Ovary (tissue), 9 donors: ENCODE results near the gene MRTFA. TPM values are rescaled to one million over a fixed set of nuclear protein-coding genes. Genes with fewer than 3 reads are reported as not detected.
"Not testable (repeated sequence)": the region's sequence is repeated elsewhere in the genome, so short reads cannot be mapped to it uniquely, and the experiment has no call there.

Experiments used
- DNase-seq, 5 donors: peaks; one replicate each; pipeline ENCODE4 v3.0.0-alpha.2; 2019 to 2020
- H3K27ac ChIP-seq, 2 donors: fragments of 200-600 bp; one replicate each; pipeline versions ENCODE4 v1.5.1 to v1.8.0; 2019 to 2022
- H3K27me3 ChIP-seq: fragments of 200-600 bp; one replicate; pipeline ENCODE4 v1.8.0; 2022
- H3K36me3 ChIP-seq: fragments of 200-600 bp; sonication (generic); one replicate; pipeline ENCODE4 v1.5.1; 2019
- H3K4me1 ChIP-seq: one replicate; pipeline ENCODE4 v1.8.1; 2013; ENCODE audit warnings: mild to moderate bottlenecking, moderate library complexity; ENCODE audit not compliant: insufficient read depth
- H3K4me3 ChIP-seq: fragments of 200-600 bp; sonication (generic); one replicate; pipeline ENCODE4 v1.5.1; 2017
- H3K9me3 ChIP-seq, 2 donors: fragments of 200-600 bp in 1 of 2; sonication (generic) in 1 of 2; one replicate each; pipeline versions ENCODE4 v1.5.1 to v1.8.1; 2013 to 2019; ENCODE audit warnings: mild to moderate bottlenecking in 1 of 2, moderate library complexity in 1 of 2
- EP300 ChIP-seq: sonication (generic); formaldehyde crosslinking; IDR thresholded peaks from one replicate; pipeline ENCODE4 v1.6.1; 2017; ENCODE audit warnings: antibody characterized with exemption
- POLR2A ChIP-seq: fragments of 450-650 bp; IDR thresholded peaks from one replicate; pipeline ENCODE4 v1.6.1; 2017; ENCODE audit warnings: antibody characterized with exemption, mild to moderate bottlenecking, moderate library complexity
- WGBS, 3 donors: extraction: QIAGEN DNeasy Blood & Tissue Kit in 1 of 3; methylation state at CpG; one replicate each; pipeline versions ENCODE4 v1.1.5 to v1.1.7; 2013 to 2017; 5-methylcytosine and 5-hydroxymethylcytosine counted together
- intact Hi-C, 4 donors: fragments of 100-400 bp; cut with DNase I; formaldehyde crosslinking; loops; one replicate each; pipeline versions ENCODE4 v1.11.0 to v1.15.1; 2022 to 2023
- polyA plus RNA-seq, 2 donors: library from polyadenylated mRNA; stranded (reverse); fragments of 200-250 nt in 1 of 2; fragments of 350-450 nt in 1 of 2; fragmentation: Illumina TruSeq in 1 of 2; extraction: RNeasy Lipid Tissue Mini Kit (QIAGEN cat#74804) in 1 of 2; gene quantifications; one replicate each; pipeline ENCODE4 v1.2.3, GENCODE V29; 2013 to 2014
- total RNA-seq, 7 donors: library from RNA; depleted of rRNA in 2 of 7; stranded (reverse); fragments of >200 nt in 2 of 7; fragmentation: NEBNext Ultra II Directional in 3 of 7; extraction: Animal tissue kit (Norgen Biotek cat#: 25700) in 3 of 7; gene quantifications; one replicate each; pipeline versions ENCODE4 v1.1.0 to v1.2.4, GENCODE V29; 2016 to 2023
- TF ChIP-seq, protein P1 (sequence below), 3 donors: fragments of 450-650 bp in 2 of 3; fragments of 200-600 bp in 1 of 3; IDR thresholded peaks; one replicate each; pipeline versions ENCODE4 v1.5.1 to v1.8.0; 2016 to 2022; ENCODE audit warnings: antibody characterized with exemption in 3 of 3, mild to moderate bottlenecking in 1 of 3
- donor health status: DM: no; HTN: no; CAD: no; lungs with moderate emphysema.
- donor health status: DM: no; HTN: no; CAD: no.
- donor health status: Bipolar disorder and iron deficiency.
- donor health status: DM: yes; HTN: yes; CAD: no.
- donor health status: DM: no; HTN: no; CAD: no.
- donor health status: DM: yes; HTN: yes; CAD: no.

Gene MRTFA
- total and polyA plus RNA-seq, 9 donors, result 15.4 to 59.7 (median 54.9) TPM

DNA sequence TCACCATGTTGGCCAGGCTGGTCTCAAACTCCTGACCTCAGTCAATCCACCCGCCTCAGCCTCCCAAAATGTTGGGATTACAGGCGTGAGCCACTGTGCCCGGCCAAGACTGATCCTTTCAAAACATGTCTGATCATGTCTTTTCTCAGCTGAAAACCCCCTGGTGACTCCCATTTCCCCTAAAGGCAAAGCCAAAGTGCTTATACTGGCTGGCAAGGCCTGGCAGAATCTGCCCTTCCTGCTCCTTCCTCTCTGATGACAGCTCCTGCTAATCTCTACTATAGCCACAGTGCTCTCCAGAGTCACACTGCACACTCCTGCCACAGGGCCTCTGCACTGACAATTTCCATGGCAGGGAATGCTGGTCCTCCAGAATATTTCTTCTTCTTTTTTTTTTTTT lies 40.1 kb upstream of the MRTFA start:
- TF ChIP-seq POLR2A (no peak), EP300 (no peak)
- TF ChIP-seq, protein P1, sequence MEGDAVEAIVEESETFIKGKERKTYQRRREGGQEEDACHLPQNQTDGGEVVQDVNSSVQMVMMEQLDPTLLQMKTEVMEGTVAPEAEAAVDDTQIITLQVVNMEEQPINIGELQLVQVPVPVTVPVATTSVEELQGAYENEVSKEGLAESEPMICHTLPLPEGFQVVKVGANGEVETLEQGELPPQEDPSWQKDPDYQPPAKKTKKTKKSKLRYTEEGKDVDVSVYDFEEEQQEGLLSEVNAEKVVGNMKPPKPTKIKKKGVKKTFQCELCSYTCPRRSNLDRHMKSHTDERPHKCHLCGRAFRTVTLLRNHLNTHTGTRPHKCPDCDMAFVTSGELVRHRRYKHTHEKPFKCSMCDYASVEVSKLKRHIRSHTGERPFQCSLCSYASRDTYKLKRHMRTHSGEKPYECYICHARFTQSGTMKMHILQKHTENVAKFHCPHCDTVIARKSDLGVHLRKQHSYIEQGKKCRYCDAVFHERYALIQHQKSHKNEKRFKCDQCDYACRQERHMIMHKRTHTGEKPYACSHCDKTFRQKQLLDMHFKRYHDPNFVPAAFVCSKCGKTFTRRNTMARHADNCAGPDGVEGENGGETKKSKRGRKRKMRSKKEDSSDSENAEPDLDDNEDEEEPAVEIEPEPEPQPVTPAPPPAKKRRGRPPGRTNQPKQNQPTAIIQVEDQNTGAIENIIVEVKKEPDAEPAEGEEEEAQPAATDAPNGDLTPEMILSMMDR (IDR thresholded peaks at IDR 0.05), result no peak
- Histone ChIP-seq H3K9me3 (no peaks in the 10 kb centered on the region), H3K27me3 (no peaks in the 10 kb centered on the region), H3K36me3 (no peaks in the 10 kb centered on the region), H3K4me3 (no peak overlapping the region), H3K4me1 (peaks cover 10% of the 10 kb centered on the region), H3K27ac (no peak overlapping the region)
- no peak for DNase-seq
- intact Hi-C loops, result no loop called here
- WGBS, 3 donors, result 92 to 100% (median 95%) methylated on average over 3 of the region's 3 CpGs

DNA sequence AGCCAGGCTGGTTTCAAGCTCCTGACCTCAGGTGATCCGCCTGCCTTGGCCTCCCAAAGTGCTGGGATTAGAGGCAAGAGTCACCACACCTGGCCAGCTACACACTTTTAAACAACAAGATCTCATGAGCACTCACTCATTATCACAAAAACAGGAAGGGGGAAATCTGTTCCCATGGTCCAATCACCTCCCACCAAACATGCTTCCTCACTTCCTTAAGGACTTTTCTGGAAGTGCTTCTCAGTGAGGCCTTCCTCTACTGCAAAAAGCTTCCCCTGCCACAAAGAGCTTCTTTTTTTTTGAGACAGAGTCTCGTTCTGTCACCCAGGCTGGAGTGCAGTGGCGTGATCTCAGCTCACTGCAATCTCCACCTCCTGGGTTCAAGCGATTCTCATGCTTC lies 39.6 kb upstream of the MRTFA start:
- intact Hi-C loops, DNase-seq: not testable (repeated sequence)
- WGBS, 3 donors, result 93 to 96% (median 93%) methylated on average over 4 of the region's 4 CpGs

DNA sequence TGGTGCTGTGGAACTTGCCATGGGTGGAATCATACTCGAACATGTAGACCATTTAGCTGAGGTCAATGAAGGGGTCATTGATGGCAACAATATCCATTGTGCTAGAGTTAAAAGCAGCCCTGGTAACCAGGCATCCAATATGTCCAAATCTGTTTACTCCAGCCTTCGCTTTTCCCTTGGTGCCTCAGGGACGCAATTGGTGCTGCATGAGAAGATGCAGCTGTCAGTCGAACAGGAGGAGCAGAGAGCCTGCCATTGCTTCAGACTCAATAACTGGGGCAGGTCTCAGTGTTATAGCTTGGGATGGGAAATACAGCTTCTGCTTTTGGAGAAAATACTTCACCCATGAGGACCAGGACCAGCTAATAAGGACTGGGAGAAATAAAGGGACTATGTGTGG lies 37.8 kb upstream of the MRTFA start:
- Histone ChIP-seq H3K9me3 (no peaks in the 10 kb centered on the region), H3K27ac (no peak overlapping the region), H3K4me3 (no peak overlapping the region), H3K4me1 (peaks cover 2% of the 10 kb centered on the region), H3K36me3 (no peaks in the 10 kb centered on the region), H3K27me3 (no peaks in the 10 kb centered on the region)
- TF ChIP-seq EP300, result no peak
- TF ChIP-seq, protein P1 (IDR thresholded peaks at IDR 0.05), result no peak
- TF ChIP-seq POLR2A, result no peak
- WGBS, 3 donors, result 86 to 91% (median 88%) methylated on average over 4 of the region's 4 CpGs
- no peak for DNase-seq
- intact Hi-C loops, result no loop called here

More for the DNA sequence above, 39.6 kb upstream of the MRTFA start:
- H3K27me3 ChIP-seq, H3K36me3 ChIP-seq, H3K27ac ChIP-seq, H3K4me3 ChIP-seq, H3K9me3 ChIP-seq: not testable (repeated sequence)
- peaks cover 10% of the 10 kb centered on the region for H3K4me1 ChIP-seq

DNA sequence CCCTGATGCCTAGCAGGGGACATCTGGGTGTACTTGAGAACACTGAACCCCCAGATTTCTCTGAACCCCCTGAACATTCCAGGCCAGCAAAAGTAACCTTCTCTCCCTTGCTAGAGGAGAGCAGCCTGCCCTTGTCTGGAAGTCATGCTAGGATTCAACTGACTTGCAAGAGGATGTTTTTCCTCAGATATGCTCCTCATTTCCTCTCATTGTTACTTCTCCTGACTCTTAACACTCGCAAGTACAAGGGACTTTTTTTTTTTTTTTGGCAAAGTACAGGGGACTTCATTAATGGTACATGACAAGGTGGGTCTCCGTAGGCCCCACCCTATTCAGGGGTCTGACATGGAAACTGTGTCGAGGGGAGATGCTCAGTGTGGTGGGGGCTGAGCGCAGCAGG lies 36.5 kb upstream of the MRTFA start:
- Histone ChIP-seq H3K9me3 (no peaks in the 10 kb centered on the region), H3K27me3 (no peaks in the 10 kb centered on the region), H3K27ac (no peak overlapping the region), H3K36me3 (no peaks in the 10 kb centered on the region), H3K4me3 (no peak overlapping the region), H3K4me1 (no peaks in the 10 kb centered on the region)
- WGBS, 3 donors, result 93 to 95% (median 93%) methylated on average over 4 of the region's 4 CpGs
- intact Hi-C loops, result no loop called here
- TF ChIP-seq POLR2A (no peak), EP300 (no peak)
- TF ChIP-seq, protein P1 (IDR thresholded peaks at IDR 0.05), result no peak
- DNase-seq, result no peak

DNA sequence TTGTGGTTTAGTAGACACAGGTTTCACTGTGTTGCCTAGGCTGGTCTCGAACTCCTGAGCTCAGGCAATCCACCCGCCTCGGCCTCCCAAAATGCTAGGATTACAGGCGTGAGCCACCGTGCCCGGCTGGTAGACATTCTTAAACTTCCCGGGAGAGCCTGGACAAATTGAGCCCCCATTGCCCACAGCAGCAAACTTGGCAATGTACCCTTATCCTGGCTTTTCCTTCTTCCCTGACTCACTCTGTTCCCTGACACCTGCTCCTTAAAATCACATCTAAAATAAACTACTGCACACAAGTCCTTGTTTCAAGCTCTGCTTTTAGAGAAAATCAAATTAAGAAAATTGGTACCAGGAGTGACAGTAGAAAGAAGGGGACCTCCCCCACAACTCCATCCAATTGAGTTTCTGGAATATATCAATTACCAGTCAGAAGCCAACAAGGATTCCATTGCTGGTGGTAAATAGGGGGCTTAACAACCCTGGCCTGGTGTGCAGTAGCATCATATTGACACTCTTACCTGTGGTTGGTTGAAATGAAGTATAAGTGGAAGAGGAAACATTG lies 35.4 kb upstream of the MRTFA start:
- TF ChIP-seq EP300 (no peak), POLR2A (no peak)
- TF ChIP-seq, protein P1 (IDR thresholded peaks at IDR 0.05), result no peak
- WGBS, 3 donors, result 94 to 96% (median 95%) methylated on average over 7 of the region's 7 CpGs
- H3K4me1 ChIP-seq, result peaks cover under 1% of the 10 kb centered on the region
- intact Hi-C loops, result no loop called here
- H3K27me3 ChIP-seq, result no peaks in the 10 kb centered on the region
- H3K4me3 ChIP-seq, result no peak overlapping the region
- no peaks in the 10 kb centered on the region for H3K36me3 ChIP-seq
- DNase-seq, result no peak
- H3K9me3 ChIP-seq, result no peaks in the 10 kb centered on the region
- H3K27ac ChIP-seq, result no peak overlapping the region
